Stimulated activated CD4-positive, alpha-beta T cell treated with anti-CD3 and anti-CD28 coated beads, Interleukin-15, amount 100 ng/mL, for 48 hours (primary cell): ENCODE data around the gene CPO.
A peak's percentile ranks its signal among the peaks of the same experiment; 100 is the strongest.
"Not testable (repeated sequence)": the region's sequence is repeated elsewhere in the genome, so short reads cannot be mapped to it uniquely, and the experiment has no call there.

Experiments used
- DNase-seq, 2 donors: peaks; one replicate each; pipeline ENCODE4 v3.0.0-alpha.2; 2020; ENCODE audit warnings: low read depth in 2 of 2

CPO gene

GRCh38 chr2:206939340-206939739 is at the start of gene CPO:
CPO (plus strand) TSS chr2:206939518; CDS start chr2:206939600, 82 bp downstream.
- no peak for DNase-seq

DNA sequence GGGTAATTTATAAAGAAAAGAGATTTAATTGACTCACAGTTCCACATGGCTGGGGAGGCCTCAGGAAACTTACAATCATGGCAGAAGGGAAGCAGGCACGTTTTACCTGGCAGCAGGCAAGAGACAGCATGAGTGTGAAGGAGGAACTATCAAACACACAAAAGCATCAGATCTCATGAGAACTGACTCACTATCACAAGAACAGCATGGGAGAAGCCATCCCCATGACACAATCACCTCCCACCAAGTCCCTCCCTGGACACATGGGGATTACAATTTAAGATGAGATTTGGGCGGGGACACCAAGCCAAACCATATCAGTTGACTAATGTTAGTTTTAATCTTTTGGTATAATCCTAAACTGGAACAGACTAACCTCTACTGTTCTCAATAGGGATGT is 49.1 kb upstream of the CPO start:
- DNase-seq, result no peak

DNA sequence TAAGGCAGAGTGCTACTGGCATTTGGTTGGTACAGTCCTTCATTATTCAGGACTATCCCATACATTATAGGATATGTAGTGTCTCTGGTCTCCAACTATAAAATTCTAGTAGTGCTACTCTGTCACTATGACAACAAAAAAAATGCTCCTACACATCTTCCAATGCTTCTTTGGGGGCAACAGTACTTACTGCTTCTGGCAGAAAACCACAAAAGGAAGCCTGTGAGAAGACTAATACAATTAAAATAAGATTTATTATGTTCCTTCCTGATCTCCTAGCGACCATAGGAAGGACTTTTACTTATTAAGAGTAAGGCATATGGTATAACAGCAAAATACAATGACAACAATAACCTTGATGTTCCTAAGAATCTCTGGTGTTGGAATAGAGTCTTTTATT is 48.4 kb upstream of the CPO start:
- DNase-seq, result no peak

DNA sequence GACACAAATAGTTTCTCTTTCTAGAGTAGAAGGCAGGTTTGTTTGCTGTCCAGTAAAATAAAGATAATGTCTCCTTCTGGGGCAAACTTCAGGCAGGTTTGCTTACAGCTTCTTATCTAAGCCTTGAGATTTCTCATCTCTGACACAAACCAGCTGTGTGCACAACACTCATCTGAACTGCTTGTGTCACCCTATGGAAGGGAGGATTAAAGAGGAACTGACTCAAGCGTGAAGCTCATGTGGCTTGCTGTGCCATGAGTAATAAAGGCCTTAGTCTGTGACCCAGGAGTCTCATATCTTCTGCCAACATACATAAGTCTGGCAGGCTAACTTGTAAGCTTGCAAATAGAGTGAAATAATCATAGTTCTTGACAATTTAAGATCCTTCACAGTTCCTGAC is 24.2 kb upstream of the CPO start:
- DNase-seq, result peak in 1 of 2 donors; percentile 19

- DNase-seq, result no peak
These were observed 21.1 kb upstream of the CPO start for GRCh38 chr2:206918263-206918662.

- DNase-seq, result no peak
These were observed 19.0 kb upstream of the CPO start for GRCh38 chr2:206920310-206920709.

DNA sequence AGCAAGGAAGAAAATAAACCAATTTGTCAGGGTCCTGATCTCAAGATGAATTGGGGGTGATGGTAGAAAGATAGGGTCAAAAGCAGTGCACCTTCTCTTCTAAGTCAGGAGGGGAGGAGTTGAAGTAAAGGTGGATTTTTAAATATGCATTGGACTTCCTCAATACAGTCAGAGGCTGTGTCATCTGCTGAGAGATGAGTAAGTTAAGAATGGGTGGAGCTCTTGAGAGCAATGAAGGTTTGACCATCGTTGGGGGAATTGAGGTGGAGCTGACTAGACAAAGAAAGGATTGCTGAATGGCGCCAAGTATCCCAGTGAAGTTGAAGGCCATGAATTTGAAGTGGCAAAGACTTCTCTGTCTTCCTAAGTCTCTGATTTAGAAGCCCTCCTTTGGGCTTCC is 18.4 kb upstream of the CPO start:
- no peak for DNase-seq

GRCh38 chr2:206921529-206921928 is 17.8 kb upstream of the CPO start:
- DNase-seq, result no peak

DNA sequence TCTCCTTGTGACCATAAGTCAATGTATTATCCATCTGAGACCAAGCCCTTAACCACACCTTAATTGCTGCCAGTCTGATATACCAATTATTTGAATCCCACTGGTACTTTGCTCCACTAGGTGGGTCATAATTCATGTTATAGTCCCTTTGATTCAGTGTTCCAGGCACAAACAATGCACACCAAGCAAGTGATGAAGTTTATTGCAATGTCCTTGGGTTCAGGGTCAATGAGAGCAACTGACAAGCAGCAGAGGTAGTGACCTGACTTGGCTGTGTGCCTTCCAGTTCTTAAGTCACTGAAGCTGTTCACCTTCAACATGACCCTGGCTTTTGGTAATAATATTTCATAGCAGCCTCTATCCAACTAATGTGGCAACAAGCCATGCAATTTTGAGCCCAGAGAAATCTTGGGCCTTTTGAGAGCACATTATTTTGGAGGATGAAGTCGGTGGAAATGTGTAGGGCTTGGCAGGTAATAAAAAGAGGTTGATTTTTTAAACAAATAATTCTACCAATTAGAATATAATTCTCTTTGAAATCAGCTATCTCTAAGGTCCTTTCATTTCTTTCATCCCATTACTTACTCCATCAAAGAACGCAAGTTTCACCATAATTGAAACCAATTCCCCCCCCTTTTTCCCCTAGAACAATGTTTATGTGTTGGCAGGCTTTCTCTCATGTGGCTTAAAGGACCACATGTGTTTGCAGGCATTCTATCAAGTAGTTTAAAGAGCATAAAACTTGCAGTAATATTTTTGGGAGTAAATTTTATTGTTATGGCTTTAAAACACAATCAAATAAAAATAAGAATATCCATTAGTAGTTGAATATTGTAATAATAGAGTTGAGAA is 3.1 kb upstream of the CPO start:
- no peak for DNase-seq

- DNase-seq, result no peak
These were observed 2.5 kb upstream of the CPO start for GRCh38 chr2:206936843-206937230.

DNA sequence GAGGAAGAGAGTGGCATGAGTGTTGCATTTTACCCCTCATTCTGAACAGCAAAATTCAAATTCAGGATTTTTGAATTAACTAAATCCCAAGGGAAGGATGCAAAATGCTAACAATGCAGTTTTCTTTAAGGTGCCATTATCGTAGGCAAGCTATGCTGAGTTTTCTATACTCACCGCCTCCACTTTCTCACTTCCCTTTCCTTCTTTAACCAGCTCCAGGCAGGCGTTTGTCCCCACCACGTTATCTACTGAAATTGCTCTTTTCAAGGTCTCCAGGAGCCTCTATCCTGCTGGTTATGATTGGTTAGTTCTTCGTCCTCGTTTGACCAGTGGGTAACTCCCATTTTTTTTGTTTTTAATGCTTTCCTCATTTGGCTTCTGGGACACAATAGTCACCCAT is 1.8 kb upstream of the CPO start:
- no peak for DNase-seq

GRCh38 chr2:206940546-206940945 is 1.2 kb downstream of the CPO start:
- DNase-seq, result no peak

- DNase-seq, result no peak
These were observed 3.5 kb downstream of the CPO start for GRCh38 chr2:206942592-206943478.

GRCh38 chr2:206953404-206953803 is 14.1 kb downstream of the CPO start:
- DNase-seq, result not testable (repeated sequence)

DNA sequence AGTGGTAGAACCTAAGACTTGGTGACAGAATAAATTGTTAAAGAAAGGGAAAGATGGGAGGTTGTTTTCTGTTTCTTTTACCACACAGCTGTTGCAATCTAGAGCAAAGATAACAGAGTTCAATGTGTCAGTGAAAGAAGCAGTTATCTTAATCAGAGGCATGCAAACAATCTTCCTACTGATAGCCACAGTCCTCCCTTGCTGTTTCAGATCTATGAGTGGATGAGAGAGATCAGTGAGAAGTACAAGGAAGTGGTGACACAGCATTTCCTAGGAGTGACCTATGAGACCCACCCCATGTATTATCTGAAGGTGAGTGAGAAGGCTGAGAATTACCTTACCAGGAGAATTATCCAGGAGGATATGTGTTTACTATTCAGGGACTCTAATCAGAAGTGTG is 15.9 kb downstream of the CPO start:
- no peak for DNase-seq

GRCh38 chr2:206958261-206958660 is 18.9 kb downstream of the CPO start:
- no peak for DNase-seq

DNA sequence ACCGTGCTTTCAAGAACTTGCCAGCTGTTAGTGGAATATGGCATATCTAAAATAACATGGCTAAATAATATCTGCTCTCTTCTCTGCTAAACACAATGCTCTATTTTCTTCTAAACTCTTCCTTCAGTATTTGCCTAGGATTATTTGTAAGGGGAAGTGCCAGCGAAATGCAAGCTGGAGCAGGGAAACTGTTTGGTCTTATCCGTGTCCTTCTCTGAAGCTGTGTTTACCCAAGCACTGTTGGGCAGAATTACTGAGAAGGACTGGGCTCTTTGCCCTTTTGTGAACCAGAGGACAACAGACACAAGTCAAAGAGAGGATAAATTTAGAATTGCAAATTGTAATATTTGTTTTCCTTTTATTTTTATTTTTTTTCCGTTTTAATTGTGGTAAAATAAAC is 23.6 kb downstream of the CPO start:
- no peak for DNase-seq

GRCh38 chr2:206968134-206969086 is 29.1 kb downstream of the CPO start:
- no peak for DNase-seq

DNA sequence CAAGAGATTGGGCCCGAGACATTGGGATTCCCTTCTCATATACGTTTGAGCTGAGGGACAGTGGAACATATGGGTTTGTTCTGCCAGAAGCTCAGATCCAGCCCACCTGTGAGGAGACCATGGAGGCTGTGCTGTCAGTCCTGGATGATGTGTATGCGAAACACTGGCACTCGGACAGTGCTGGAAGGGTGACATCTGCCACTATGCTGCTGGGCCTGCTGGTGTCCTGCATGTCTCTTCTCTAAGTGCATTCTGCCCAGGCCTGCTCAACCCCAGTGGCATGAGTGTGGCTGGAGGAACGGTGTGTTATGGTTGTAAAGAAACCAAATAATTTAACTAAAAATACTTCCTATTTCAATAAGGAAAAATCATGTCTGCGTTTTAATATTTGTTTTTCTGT is 29.9 kb downstream of the CPO start:
- no peak for DNase-seq

DNA sequence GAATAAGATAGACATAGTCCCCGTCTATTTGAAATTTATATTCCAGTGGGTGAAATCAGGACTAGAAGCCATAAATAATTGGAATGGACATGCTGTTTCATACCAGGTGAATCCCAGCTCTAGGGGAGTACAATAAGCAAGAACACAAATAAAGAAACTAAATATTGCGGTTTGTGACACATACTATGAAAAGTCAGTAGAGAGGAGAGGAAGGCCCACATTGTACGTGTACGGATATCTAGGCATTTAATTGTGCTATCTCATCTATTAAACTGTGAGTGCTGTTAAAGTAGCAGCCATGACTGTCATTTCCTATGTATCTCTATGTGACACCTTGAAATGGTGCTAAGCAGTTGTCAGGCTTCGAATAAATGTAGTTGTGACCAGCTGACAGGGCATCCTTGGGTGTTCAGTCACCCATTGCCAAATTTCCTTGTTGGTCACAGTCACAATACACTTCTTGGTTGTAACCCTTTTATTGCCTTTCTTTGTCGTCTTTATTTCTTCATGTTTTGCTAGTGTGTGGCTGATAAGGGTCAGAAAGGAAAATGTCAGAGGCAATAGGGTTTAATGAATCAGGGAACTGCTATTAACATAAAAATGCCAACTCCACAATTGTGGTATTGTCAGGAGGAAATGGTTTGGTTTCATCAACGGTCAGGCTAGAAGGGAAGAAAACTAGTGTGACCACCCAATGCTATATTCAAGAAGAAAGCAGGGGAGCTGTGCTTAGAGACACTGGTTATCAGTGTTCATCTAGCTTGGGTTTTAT is 31.5 kb downstream of the CPO start:
- no peak for DNase-seq

DNA sequence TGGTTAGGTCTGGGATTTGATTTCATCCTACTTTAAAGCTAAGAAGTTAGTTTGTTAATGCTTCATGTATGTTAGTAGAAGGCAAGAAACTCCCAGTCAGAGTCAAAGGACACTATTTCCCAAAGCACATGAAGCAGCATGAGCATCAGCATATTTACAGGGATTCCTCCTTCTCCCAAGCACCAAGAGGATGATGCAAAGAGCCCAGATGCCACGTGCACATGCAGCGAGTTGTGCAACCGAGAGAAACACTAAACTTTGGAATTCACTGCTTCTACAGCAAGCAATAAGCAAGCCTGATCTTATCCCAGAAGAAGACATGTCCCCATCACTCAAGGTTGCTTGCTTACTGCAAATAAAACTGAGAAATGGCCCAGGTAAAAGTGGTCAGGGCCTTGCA is 32.5 kb downstream of the CPO start:
- DNase-seq, result no peak
